Hepatocyte (in vitro differentiated cells): ENCODE measurements around the gene ALG8. TPM values are rescaled to one million over a fixed set of nuclear protein-coding genes. Genes with fewer than 3 reads are reported as not detected.
"Not testable (repeated sequence)": the region's sequence is repeated elsewhere in the genome, so short reads cannot be mapped to it uniquely, and the experiment has no call there.

Source experiments
- DNase-seq: peaks from one replicate; pipeline ENCODE4 v3.0.0-alpha.2; 2016; ENCODE audit warnings: low spot score
- H2AFZ ChIP-seq: fragments of 200-600 bp; sonication (generic); 2 replicates; pipeline ENCODE4 v1.6.0; 2016; ENCODE audit warnings: antibody characterized with exemption, mild to moderate bottlenecking
- H3K27ac ChIP-seq: fragments of 200-600 bp; sonication (generic); 2 replicates; pipeline ENCODE4 v1.5.1; 2016; ENCODE audit warnings: mild to moderate bottlenecking
- H3K27me3 ChIP-seq: fragments of 200-600 bp; sonication (generic); 2 replicates; pipeline ENCODE4 v1.6.1; 2016
- H3K36me3 ChIP-seq: fragments of 200-600 bp; sonication (generic); replicated peaks from 2 replicates; pipeline ENCODE4 v1.5.1; 2016; ENCODE audit warnings: low read depth; ENCODE audit not compliant: insufficient read depth
- H3K4me1 ChIP-seq: fragments of 200-600 bp; sonication (generic); 2 replicates; pipeline ENCODE4 v1.5.1; 2016; ENCODE audit warnings: mild to moderate bottlenecking, moderate library complexity; ENCODE audit not compliant: insufficient read depth
- H3K4me2 ChIP-seq: fragments of 200-600 bp; sonication (generic); 2 replicates; pipeline ENCODE4 v1.6.0; 2016
- H3K4me3 ChIP-seq: fragments of 200-600 bp; sonication (generic); 2 replicates; pipeline ENCODE4 v1.5.1; 2016; ENCODE audit warnings: mild to moderate bottlenecking
- H3K79me2 ChIP-seq: fragments of 200-600 bp; sonication (generic); 2 replicates; pipeline ENCODE4 v1.6.0; 2017; ENCODE audit warnings: mild to moderate bottlenecking
- H3K9me2 ChIP-seq: fragments of 200-600 bp; sonication (generic); replicated peaks from 2 replicates; pipeline ENCODE4 v1.6.0; 2017; ENCODE audit warnings: mild to moderate bottlenecking; ENCODE audit not compliant: insufficient read depth
- H3K9me3 ChIP-seq: fragments of 200-600 bp; sonication (generic); 2 replicates; pipeline ENCODE4 v1.5.1; 2016; ENCODE audit warnings: low read depth, mild to moderate bottlenecking
- H4K20me1 ChIP-seq: fragments of 200-600 bp; sonication (generic); 2 replicates; pipeline ENCODE4 v1.6.0; 2016; ENCODE audit warnings: mild to moderate bottlenecking; ENCODE audit not compliant: insufficient read depth, poor library complexity, severe bottlenecking
- EZH2 ChIP-seq: fragments of 200-600 bp; sonication (generic); IDR thresholded peaks from 2 replicates; pipeline ENCODE4 v1.6.1; 2016; ENCODE audit warnings: antibody characterized with exemption, mild to moderate bottlenecking, borderline replicate concordance
- EZH2phosphoT487 ChIP-seq: fragments of 200-600 bp; sonication (generic); IDR thresholded peaks from one replicate; pipeline ENCODE4 v1.6.1; 2018; ENCODE audit warnings: antibody characterized with exemption, mild to moderate bottlenecking, low read depth, moderate library complexity; ENCODE audit not compliant: unreplicated experiment, severe bottlenecking
- WGBS: methylation state at CpG from one replicate; pipeline ENCODE4 v1.1.6; 2016; ENCODE audit warnings: low lambda C conversion rate; ENCODE audit errors: missing lambda C conversion rate; 5-methylcytosine and 5-hydroxymethylcytosine counted together
- polyA plus RNA-seq: library from polyadenylated mRNA; unstranded; fragments of >200 nt; fragmentation: Nextera tagmentation; extraction: Ambion mirVana; gene quantifications from 2 replicates; pipeline ENCODE4 v1.2.1, GENCODE V29; 2016
- total RNA-seq: library from RNA; depleted of rRNA; stranded (reverse); fragments of >200 nt; gene quantifications from 2 replicates; pipeline ENCODE4 v1.2.3, GENCODE V29; 2014
- TF ChIP-seq, protein P1 (sequence below): fragments of 200-600 bp; sonication (generic); IDR thresholded peaks from 2 replicates; pipeline ENCODE4 v1.5.1; 2016; ENCODE audit warnings: antibody characterized with exemption, mild to moderate bottlenecking; ENCODE audit not compliant: poor library complexity

The ALG8 gene
- total and polyA plus RNA-seq, 2 experiments from 2014 or later = 43.1 to 74.3 TPM

DNA sequence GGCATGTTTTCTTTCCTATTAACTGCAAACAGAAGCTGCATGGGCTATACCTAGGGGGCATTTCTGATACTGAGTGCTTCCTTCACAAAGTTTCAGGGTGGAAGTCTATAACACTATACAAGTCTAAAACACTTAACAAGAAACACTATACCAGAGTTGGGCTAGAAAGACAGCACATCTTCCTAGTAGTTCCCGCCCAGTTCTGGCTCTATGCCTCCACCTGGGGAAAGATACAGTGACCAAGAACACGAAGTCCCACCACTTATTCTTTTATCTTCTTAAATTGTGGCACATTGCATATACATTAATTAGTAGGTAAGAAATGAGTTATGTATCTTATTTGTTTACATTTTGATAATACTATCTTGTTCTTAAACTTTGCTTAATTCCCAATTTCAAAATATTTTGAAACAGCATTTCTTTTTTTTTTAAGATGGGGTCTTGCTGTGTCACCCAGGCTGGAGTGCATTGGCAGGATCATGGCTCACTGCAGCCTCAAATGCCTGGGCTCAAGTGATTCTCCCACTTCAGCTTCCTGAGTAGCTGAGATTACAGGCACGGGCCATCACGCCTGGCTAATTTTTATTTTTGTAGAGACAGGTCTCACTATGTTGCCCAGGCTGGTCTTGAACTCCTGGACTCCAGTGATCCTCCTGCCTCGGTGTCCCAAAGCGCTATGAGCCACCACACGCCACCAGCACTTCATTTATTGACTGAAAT lies 41.6 kb downstream of the ALG8 start:
- no peak overlapping the region for H3K4me2 ChIP-seq
- no peaks in the 10 kb centered on the region for H3K79me2 ChIP-seq
- 96% methylated on average over 7 of the region's 7 CpGs for WGBS
- H3K4me3 ChIP-seq = no peak overlapping the region
- no peaks in the 10 kb centered on the region for H3K9me3 ChIP-seq
- H3K27me3 ChIP-seq = no peaks in the 10 kb centered on the region
- no peaks in the 10 kb centered on the region for H3K4me1 ChIP-seq
- H3K36me3 ChIP-seq = no peaks in the 10 kb centered on the region
- TF ChIP-seq EZH2phosphoT487 (no peak), EZH2 (no peak)
- TF ChIP-seq, protein P1, sequence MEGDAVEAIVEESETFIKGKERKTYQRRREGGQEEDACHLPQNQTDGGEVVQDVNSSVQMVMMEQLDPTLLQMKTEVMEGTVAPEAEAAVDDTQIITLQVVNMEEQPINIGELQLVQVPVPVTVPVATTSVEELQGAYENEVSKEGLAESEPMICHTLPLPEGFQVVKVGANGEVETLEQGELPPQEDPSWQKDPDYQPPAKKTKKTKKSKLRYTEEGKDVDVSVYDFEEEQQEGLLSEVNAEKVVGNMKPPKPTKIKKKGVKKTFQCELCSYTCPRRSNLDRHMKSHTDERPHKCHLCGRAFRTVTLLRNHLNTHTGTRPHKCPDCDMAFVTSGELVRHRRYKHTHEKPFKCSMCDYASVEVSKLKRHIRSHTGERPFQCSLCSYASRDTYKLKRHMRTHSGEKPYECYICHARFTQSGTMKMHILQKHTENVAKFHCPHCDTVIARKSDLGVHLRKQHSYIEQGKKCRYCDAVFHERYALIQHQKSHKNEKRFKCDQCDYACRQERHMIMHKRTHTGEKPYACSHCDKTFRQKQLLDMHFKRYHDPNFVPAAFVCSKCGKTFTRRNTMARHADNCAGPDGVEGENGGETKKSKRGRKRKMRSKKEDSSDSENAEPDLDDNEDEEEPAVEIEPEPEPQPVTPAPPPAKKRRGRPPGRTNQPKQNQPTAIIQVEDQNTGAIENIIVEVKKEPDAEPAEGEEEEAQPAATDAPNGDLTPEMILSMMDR = no peak
- no peak overlapping the region for H2AFZ ChIP-seq
- no peaks in the 10 kb centered on the region for H3K9me2 ChIP-seq
- no peaks in the 10 kb centered on the region for H4K20me1 ChIP-seq
- H3K27ac ChIP-seq = no peak overlapping the region
- DNase-seq = no peak

DNA sequence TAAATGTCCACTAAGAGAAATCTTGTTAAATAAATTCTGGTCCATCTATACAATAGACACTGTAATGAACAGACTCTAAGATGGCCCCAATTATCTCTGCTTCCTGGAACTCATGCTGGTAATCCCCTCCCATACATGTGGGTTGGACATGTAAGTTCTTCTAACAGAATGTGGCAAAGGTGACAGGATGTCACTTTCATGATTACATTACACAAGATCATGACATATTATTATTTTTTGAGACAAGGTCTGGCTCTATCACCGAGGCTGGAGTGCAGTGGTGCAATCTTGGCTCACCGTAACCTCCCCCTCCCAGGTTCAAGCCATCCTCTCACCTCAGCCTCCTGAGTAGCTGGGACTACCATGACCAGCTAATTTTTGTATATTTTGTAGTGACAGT lies 45.2 kb downstream of the ALG8 start:
- Histone ChIP-seq H3K4me2 (no peak overlapping the region), H2AFZ (no peak overlapping the region), H3K79me2 (no peaks in the 10 kb centered on the region), H4K20me1 (no peaks in the 10 kb centered on the region), H3K27ac (no peak overlapping the region), H3K27me3 (no peaks in the 10 kb centered on the region), H3K4me1 (peaks cover 5% of the 10 kb centered on the region), H3K36me3 (no peaks in the 10 kb centered on the region), H3K4me3 (no peak overlapping the region), H3K9me2 (no peaks in the 10 kb centered on the region), H3K9me3 (no peaks in the 10 kb centered on the region)
- TF ChIP-seq EZH2phosphoT487 = no peak
- TF ChIP-seq, protein P1 = no peak
- no peak for TF ChIP-seq EZH2
- no peak for DNase-seq
- 98% methylated on average over 2 of the region's 2 CpGs for WGBS

DNA sequence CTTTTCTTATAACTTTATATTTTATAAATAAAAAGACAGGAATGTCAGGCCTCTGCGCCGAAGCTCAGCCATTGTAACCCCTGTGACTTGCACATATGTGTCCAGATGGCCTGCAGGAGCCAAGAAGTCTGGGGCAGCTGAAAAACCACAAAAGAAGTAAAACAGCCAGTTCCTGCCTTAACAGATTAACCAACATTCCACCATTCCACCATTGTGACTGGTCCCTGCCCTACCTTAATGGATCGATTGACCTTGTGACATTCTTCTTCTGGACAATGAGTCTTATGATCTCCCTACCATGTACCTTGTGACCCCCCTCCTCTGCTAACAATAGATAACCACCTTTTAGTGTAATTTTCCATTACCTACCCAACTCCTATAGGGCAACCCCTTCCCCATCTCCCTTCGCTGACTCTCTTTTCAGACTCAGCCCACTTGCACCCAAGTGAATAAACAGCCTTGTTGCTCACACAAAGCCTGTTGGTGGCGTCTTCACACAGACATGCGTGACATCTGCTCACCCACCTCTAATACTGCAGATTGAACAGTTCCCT lies 52.8 kb downstream of the ALG8 start:
- WGBS = 89% methylated on average over 6 of the region's 6 CpGs
- H3K36me3 ChIP-seq, H3K79me2 ChIP-seq, H3K4me3 ChIP-seq, H4K20me1 ChIP-seq, H3K4me1 ChIP-seq, H3K27me3 ChIP-seq, DNase-seq, H2AFZ ChIP-seq, H3K4me2 ChIP-seq, H3K9me2 ChIP-seq, H3K27ac ChIP-seq, H3K9me3 ChIP-seq: not testable (repeated sequence)

DNA sequence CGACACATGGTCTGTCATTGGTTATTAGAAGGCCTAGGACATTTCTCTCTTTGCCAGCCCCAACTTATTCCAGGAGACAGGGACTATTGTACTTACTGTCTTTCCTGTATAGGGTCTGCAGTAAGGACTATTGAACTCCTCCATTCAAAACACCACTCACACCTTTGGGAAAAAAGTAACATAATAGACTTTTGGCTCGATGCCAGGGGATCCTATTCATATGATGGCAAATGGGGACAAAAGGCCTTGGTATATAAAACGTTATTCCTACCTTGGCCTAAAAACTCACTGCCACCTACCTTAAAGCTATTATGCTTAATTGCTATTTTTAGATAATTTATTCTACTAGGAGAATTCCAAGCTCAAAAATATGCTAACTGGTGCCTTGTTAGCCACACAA lies 53.5 kb downstream of the ALG8 start:
- H3K4me2 ChIP-seq = no peak overlapping the region
- no peaks in the 10 kb centered on the region for H3K9me3 ChIP-seq
- H2AFZ ChIP-seq = no peak overlapping the region
- no peak overlapping the region for H3K27ac ChIP-seq
- 92% methylated on average over 3 of the region's 3 CpGs for WGBS
- no peak overlapping the region for H3K4me3 ChIP-seq
- DNase-seq = no peak
- H4K20me1 ChIP-seq = no peaks in the 10 kb centered on the region
- no peaks in the 10 kb centered on the region for H3K9me2 ChIP-seq
- no peaks in the 10 kb centered on the region for H3K36me3 ChIP-seq
- H3K79me2 ChIP-seq = no peaks in the 10 kb centered on the region
- no peak for TF ChIP-seq EZH2
- TF ChIP-seq, protein P1 = no peak
- TF ChIP-seq EZH2phosphoT487 = no peak
- peaks cover 1% of the 10 kb centered on the region for H3K4me1 ChIP-seq
- no peaks in the 10 kb centered on the region for H3K27me3 ChIP-seq

DNA sequence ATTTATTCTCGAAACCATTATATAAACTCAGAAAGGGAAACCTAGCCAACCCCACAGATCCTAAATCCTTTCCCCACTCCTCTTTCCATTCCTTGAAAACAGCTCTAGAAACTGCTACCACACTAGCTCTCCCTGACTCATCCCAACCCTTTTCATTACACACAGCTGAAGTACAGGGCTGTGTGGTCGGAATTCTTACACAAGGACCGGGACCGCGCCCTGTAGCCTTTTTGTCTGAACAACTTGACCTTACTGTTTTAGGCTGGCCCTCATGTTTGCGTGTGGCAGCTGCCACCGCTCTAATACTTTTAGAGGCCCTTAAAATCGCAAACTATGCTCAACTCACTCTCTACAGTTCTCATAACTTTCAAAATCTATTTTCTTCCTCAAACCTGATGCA lies 54.9 kb downstream of the ALG8 start:
- H3K4me3 ChIP-seq, H3K4me1 ChIP-seq, H3K9me2 ChIP-seq, H3K36me3 ChIP-seq, H3K79me2 ChIP-seq, H3K4me2 ChIP-seq, DNase-seq, H2AFZ ChIP-seq, H3K27ac ChIP-seq, H3K27me3 ChIP-seq, H4K20me1 ChIP-seq, H3K9me3 ChIP-seq: not testable (repeated sequence)
- WGBS = 87% methylated on average over 8 of the region's 8 CpGs
